OCI-LY1 (cell line): ENCODE results near the gene GAK.

Experiments used
- CTCF ChIP-seq: fragments of 200-600 bp; sonication (generic), shearing (Covaris generic); IDR thresholded peaks from 2 replicates; pipeline ENCODE4 v1.5.1; 2017; ENCODE audit warnings: mild to moderate bottlenecking, antibody characterized with exemption, low read length, moderate library complexity, mixed read lengths
- EZH2 ChIP-seq: fragments of 200-600 bp; sonication (generic), shearing (Covaris generic); IDR thresholded peaks from 2 replicates; pipeline ENCODE4 v1.8.0; 2017; ENCODE audit warnings: borderline replicate concordance, mixed run types, mild to moderate bottlenecking, antibody characterized with exemption, low read length, moderate library complexity, mixed read lengths

- TF ChIP-seq EZH2 (no peak), CTCF (no peak)
These were observed 36.1 kb upstream of the GAK start for GRCh38 chr4:968221-968620.
